Upper lobe of right lung (tissue), 1 donor: Measurements from ENCODE around the gene KRT4. TPM values are rescaled to one million over a fixed set of nuclear protein-coding genes. Genes with fewer than 3 reads are reported as not detected.

Experiments used
- ATAC-seq: fragments of 200-7000 bp; cut with Tn5 transposase; one replicate; pipeline ENCODE4 v1.9.1; 2020; ENCODE audit warnings: mild to moderate bottlenecking, moderate library complexity
- DNase-seq: peaks from one replicate; pipeline ENCODE4 v3.0.0-alpha.2; 2020
- H3K27ac ChIP-seq: fragments of 200-600 bp; one replicate; pipeline ENCODE4 v1.8.0; 2022
- H3K27me3 ChIP-seq: fragments of 200-600 bp; one replicate; pipeline ENCODE4 v1.8.0; 2022; ENCODE audit warnings: mild to moderate bottlenecking
- H3K36me3 ChIP-seq: fragments of 200-600 bp; one replicate; pipeline ENCODE4 v1.8.0; 2022
- H3K4me1 ChIP-seq: fragments of 200-600 bp; one replicate; pipeline ENCODE4 v1.8.0; 2022
- H3K4me3 ChIP-seq: fragments of 200-600 bp; one replicate; pipeline ENCODE4 v1.8.0; 2022; ENCODE audit warnings: mild to moderate bottlenecking
- H3K9me3 ChIP-seq: fragments of 200-600 bp; one replicate; pipeline ENCODE4 v1.8.0; 2022
- intact Hi-C: fragments of 100-400 bp; cut with DNase I; formaldehyde crosslinking; loops from one replicate; pipeline ENCODE4 v1.11.0; 2022
- total RNA-seq: library from RNA; stranded (reverse); fragmentation: NEBNext Ultra II Directional; extraction: Animal tissue kit (Norgen Biotek cat#: 25700); gene quantifications from one replicate; pipeline ENCODE4 v1.2.1, GENCODE V29; 2021
- TF ChIP-seq, protein P1 (sequence below): fragments of 200-600 bp; IDR thresholded peaks from one replicate; pipeline ENCODE4 v1.8.0; 2022; ENCODE audit warnings: antibody characterized with exemption
- donor health status: DM: no; HTN: yes; CAD: no; lungs with severe emphysema.

The KRT4 gene
- total RNA-seq, 1 donor from 2014 or later, result 6.8 TPM

DNA sequence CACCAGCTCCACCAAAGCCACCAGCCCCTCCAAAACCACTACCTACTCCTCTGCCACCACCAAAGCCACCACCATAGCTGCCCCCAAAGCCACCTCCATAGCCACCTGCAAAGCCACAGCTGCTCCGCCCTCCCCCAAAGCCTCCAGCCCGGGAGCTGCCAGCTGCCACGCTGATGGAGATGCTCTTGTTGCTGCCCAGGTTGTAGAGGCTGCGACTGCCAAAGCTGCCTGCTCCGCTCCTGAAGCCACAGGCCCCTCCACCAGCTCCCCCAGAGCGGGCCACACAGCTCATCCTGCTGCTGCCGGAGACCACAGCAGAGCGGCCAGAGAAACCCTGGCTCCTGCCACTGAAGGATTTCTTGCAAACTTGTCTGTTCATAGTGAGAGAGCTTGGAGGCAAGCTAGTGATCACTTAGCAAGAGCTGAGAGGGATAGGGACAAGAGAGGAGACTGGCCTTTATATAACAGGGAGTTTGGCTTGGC, 37.0 kb downstream of the KRT4 start, which contains the start of gene KRT76:
KRT76 (minus strand) TSS at position 433 of the 483 bp plus-strand sequence; CDS start at position 379, 54 bp downstream.
- ATAC-seq, result no peak
- peak; percentile 52 for DNase-seq
- Histone ChIP-seq H3K27ac (no peak within 1 kb of the TSS), H3K36me3 (no peaks in the 10 kb centered on the region), H3K4me1 (no peaks in the 10 kb centered on the region), H3K27me3 (peaks cover 27% of the 10 kb centered on the region), H3K4me3 (no peak within 1 kb of the TSS), H3K9me3 (no peaks in the 10 kb centered on the region)
- TF ChIP-seq, protein P1, sequence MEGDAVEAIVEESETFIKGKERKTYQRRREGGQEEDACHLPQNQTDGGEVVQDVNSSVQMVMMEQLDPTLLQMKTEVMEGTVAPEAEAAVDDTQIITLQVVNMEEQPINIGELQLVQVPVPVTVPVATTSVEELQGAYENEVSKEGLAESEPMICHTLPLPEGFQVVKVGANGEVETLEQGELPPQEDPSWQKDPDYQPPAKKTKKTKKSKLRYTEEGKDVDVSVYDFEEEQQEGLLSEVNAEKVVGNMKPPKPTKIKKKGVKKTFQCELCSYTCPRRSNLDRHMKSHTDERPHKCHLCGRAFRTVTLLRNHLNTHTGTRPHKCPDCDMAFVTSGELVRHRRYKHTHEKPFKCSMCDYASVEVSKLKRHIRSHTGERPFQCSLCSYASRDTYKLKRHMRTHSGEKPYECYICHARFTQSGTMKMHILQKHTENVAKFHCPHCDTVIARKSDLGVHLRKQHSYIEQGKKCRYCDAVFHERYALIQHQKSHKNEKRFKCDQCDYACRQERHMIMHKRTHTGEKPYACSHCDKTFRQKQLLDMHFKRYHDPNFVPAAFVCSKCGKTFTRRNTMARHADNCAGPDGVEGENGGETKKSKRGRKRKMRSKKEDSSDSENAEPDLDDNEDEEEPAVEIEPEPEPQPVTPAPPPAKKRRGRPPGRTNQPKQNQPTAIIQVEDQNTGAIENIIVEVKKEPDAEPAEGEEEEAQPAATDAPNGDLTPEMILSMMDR, result no peak
- intact Hi-C loops, result no loop called here

DNA sequence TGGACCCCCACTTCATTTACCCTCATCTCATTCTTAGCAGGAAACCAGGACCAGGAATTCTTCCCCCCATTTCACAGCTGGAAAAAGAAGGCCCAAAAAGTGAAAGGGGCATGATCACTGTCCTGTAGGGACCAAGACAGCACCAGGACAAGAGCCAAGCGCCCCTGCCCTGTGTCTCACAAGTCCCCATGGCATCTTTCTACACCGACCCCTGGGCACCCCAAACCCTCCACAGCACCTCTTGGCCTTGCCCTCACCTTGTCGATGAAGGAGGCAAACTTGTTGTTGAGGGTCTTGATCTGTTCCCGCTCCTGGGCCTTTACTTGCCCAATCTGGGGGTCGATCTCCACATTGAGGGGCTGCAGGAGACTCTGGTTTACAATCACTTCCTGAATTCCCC, 37.5 kb downstream of the KRT4 start:
- Histone ChIP-seq H3K4me1 (no peaks in the 10 kb centered on the region), H3K9me3 (no peaks in the 10 kb centered on the region), H3K36me3 (no peaks in the 10 kb centered on the region), H3K4me3 (no peak overlapping the region), H3K27me3 (peaks cover 24% of the 10 kb centered on the region), H3K27ac (no peak overlapping the region)
- TF ChIP-seq, protein P1, result no peak
- intact Hi-C loops, result no loop called here
- no peak for ATAC-seq
- DNase-seq, result peak; percentile 45

DNA sequence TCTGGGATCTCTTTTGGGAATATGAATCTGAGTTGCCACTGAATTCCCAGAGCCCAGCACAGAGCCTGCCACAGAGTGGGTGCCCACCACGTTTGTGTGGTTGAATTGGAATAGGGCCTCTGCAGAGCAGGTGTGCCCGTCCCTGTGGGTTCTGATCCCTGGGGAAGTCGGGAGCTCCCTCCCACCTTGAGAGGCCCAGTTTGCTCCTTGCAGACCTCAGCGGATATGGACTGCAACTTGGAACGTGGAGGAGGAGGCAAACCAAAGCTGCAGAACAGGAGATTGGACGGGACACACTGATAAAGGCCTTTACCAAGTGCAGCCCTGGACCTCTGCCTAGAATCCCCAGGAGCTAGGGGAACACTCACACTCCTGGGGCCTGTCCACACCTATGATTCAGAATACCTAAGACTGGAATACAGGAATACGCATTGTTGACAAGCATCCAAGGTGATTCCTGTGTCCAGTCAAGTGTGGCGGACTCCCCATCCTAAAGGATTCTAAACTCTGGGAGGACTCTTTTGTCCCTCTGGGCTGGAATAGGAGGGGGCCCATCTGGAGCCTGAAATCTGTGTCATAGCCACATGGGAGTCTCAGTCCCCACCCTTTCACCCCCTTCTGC, 39.2 kb downstream of the KRT4 start:
- Histone ChIP-seq H3K4me1 (no peaks in the 10 kb centered on the region), H3K27ac (no peak overlapping the region), H3K9me3 (no peaks in the 10 kb centered on the region), H3K36me3 (no peaks in the 10 kb centered on the region), H3K4me3 (no peak overlapping the region), H3K27me3 (peaks cover 16% of the 10 kb centered on the region)
- TF ChIP-seq, protein P1, result no peak
- ATAC-seq, result no peak
- intact Hi-C loops, result no loop called here
- peak; percentile 37 for DNase-seq

DNA sequence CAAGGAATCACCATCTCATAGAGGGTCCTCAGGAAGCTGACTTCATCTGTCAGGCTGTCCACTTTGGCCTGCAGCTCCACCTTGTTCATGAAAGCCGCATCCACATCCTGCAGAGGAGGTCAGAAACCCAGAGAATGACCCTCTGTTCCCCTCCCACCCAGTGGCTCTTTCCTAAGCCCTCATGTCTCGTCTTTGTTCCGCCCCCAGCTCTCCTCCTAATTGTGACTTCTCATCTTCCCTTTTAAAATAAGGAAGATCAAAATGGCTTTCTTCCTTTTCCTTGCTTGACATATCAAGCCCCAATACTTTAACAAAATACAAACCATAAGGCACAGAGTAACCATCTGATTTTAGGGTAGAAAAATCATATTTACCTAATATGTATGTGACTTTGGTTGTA, 41.1 kb downstream of the KRT4 start:
- no peak overlapping the region for H3K27ac ChIP-seq
- H3K27me3 ChIP-seq, result peaks cover 6% of the 10 kb centered on the region
- H3K4me1 ChIP-seq, result no peaks in the 10 kb centered on the region
- DNase-seq (no peak), ATAC-seq (peak; percentile 54)
- intact Hi-C loops, result no loop called here
- TF ChIP-seq, protein P1, result no peak
- no peak overlapping the region for H3K4me3 ChIP-seq
- H3K9me3 ChIP-seq, result no peaks in the 10 kb centered on the region
- no peaks in the 10 kb centered on the region for H3K36me3 ChIP-seq

DNA sequence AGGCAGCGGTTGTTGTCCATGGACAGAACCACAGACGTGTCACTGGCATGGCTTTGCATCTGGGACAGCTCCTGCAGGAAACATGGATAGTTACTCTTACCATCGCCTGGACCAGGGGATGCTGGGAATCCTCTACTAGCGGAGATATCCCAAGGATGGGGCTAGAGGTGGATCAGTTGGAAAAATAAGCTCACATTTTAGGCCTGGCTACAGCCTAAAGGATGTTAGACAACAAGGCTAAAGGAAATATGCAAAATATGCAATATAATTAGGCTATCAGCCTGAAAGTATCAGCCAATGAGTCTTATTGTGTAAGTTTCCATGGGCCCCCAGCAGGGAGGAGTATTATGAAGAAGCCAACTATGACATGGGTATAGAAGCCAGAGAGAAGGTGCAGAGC, 41.7 kb downstream of the KRT4 start:
- Histone ChIP-seq H3K36me3 (no peaks in the 10 kb centered on the region), H3K27me3 (peaks cover under 1% of the 10 kb centered on the region), H3K4me1 (no peaks in the 10 kb centered on the region), H3K27ac (no peak overlapping the region), H3K9me3 (no peaks in the 10 kb centered on the region), H3K4me3 (no peak overlapping the region)
- no peak for ATAC-seq
- TF ChIP-seq, protein P1, result no peak
- intact Hi-C loops, result no loop called here
- no peak for DNase-seq

DNA sequence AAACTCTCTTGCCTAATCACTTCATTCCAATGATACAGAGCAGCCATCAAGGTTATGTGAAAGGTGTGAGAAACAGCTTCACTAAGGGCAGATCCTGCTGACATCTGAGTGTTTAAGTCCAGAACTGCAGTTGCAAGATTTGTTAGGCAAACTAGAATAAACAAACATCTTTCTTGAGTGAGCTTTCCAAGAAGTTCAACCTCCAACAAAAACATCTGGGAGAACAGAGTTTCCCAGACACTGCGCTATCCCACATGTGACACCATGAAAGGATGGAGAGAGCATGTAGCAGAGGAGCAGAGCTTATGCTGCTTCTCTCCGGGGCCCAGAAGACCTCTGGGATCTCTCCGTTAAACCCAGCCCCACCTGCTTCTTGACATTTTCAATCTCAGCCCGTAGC, 42.4 kb downstream of the KRT4 start:
- intact Hi-C loops, result no loop called here

More for the DNA sequence above, 42.4 kb downstream of the KRT4 start:
- DNase-seq, result no peak
- Histone ChIP-seq H3K27ac (no peak overlapping the region), H3K4me3 (no peak overlapping the region), H3K27me3 (no peaks in the 10 kb centered on the region), H3K36me3 (no peaks in the 10 kb centered on the region), H3K9me3 (no peaks in the 10 kb centered on the region), H3K4me1 (no peaks in the 10 kb centered on the region)
- TF ChIP-seq, protein P1, result no peak
- no peak for ATAC-seq
